ENCODE data around the gene CHURC1.

GRCh38 chr14:64877846-64878245 lies 36.4 kb upstream of the CHURC1 start:
- TF ChIP-seq CTCF (IDR thresholded peaks at IDR 0.05; ENCODE audit: borderline replicate concordance, extremely low read depth, low read length, poor library complexity, severe bottlenecking) (no peak), EZH2 (IDR thresholded peaks at IDR 0.05; ENCODE audit: borderline replicate concordance, low read depth, low read length, severe bottlenecking) (no peak)
